ENCODE data around the gene RNU5B-1.
"Not testable (repeated sequence)": the region's sequence is repeated elsewhere in the genome, so short reads cannot be mapped to it uniquely, and the experiment has no call there.

The RNU5B-1 gene

DNA sequence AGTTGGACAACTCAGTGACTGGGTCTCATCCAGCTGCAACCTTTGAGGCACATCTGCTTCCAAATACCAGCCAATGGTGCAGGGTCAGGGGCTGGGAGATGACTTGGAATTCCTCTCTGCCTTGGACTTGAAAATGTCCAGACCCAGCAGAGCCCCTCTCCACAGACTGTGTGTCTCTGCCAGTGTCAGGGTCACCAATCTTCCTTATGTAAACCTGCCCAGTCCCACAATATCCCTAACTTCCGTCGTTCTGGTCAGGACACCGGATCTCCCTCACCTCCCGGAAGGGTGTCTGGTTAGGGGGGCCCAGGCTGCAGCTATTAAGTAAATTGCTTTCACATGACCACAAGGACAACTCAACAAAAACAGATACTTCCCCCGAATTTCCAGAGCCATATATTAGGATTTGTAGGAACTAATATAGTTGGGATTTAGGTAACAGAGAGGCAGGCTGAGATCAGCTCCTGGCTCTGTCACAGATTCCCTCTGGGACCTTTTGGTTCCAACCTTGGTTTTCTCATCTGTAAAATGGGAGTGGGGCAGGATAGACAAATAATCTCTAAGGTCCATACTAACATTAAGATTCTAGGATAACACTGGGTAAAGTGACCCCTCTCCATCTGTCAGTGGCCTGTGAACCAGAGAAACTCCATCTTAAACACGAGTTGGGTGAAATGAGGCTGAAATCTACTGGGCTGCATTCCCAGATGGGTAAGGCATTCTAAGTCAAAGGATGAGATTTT lies 42.5 kb downstream of the RNU5B-1 start:
- DNase-seq: no peak

GRCh38 chr15:65347756-65348155 lies 43.3 kb downstream of the RNU5B-1 start:
- not testable (repeated sequence) for DNase-seq

GRCh38 chr15:65349338-65349737 lies 44.9 kb downstream of the RNU5B-1 start:
- no peak for DNase-seq

GRCh38 chr15:65351972-65352371 lies 47.5 kb downstream of the RNU5B-1 start:
- not testable (repeated sequence) for DNase-seq
